GM18517 (cell line): ENCODE results near the gene SPATA20.

Source experiments
- ATAC-seq: cut with Tn5 transposase; IDR thresholded peaks from one replicate; pipeline ENCODE4 v1.9.1; 2021; ENCODE audit warnings: mild to moderate bottlenecking, moderate library complexity; ENCODE audit not compliant: unreplicated experiment

Gene SPATA20

DNA sequence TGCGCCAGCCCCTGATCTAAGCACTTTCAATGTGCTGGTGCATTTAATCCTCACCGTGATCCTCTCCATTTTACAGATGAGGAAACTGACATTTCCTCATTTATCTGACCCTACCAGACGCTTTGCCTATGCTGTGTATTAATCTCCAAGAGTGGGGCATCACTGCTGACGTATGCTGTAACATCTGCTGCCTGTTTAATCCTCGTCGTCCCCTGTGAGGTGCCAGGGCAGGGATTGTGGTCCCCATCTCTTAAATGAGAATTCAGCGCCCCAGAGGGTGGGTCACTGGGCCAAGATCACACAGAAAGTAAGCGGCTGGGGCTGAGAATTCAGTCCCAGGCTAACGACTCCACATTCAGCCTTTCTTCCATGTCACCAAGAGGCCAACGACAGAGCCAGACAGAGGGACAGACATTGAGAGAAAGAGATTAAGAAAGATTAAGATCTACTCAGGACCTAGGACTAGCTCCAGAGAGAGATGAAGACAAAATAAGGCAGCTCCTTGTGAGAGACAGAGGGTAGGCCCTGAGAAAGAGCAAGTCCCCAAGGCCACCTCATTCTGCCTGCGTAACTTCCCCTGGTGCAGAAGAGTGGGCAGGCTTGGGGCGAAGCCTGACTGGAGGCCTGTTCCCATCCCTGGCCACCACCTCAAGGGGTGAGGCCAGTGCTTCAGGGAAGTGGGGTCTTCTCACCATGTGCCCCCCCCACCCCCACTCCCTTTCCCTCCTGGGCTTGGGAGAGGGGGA is 27.1 kb downstream of the SPATA20 start:
- ATAC-seq = no peak

DNA sequence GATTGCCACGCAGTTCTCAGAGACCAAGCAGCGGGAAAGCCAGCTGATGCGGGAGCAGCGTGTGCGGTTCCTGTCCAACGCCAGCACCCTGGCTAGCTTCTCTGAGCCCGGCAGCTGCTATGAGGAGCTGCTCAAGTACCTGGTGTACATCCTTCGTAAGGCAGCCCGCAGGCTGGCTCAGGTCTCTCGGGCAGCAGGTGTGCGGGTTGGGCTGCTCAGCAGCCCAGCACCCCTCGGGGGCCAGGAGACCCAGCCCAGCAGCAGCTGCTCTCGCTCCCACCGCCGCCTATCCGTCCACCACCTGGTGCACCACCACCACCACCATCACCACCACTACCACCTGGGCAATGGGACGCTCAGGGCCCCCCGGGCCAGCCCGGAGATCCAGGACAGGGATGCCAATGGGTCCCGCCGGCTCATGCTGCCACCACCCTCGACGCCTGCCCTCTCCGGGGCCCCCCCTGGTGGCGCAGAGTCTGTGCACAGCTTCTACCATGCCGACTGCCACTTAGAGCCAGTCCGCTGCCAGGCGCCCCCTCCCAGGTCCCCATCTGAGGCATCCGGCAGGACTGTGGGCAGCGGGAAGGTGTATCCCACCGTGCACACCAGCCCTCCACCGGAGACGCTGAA is 28.7 kb downstream of the SPATA20 start:
- ATAC-seq = no peak

DNA sequence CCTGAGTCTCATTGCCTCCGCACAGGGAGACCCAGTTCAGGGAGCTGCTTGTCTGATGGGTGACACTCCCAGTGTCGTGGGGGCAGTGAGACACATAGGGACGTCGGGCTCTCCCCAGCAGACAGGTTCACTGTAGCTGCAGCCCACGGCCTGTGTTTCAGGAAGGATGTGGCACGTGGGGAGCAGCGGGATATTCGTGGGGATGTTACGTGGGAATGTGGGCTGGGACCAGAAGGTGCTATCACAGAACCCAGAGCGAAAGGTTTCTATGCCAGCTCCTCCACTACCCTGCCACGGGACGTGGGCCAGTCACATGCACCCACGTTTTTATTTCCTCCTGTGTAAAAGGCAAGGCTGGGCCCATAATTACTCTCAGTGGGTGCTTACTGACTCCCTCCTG is 29.9 kb downstream of the SPATA20 start:
- no peak for ATAC-seq

DNA sequence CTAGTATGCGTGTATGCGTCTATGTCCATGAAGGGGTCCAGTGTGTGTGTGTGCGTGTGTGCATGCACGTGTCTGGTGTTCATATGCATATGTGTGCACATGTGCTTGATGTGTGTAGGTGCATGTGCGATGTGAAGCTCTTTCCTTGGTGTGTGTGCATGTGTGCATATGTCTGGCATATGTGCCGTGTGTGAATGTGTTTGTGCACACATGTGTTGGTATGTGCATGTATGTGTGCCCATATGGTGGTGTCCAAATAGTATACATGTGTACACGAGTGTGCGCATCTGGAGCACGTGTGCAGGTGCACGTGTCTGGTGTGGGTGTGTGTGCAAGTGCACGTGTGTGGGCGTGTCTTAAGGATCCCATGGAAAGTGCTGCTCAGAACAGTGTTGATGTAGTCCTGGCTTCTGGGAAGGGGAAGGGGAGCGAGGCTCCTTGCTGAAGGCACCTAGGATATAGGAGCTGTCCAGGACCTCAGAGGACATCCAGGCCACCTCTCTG is 30.5 kb downstream of the SPATA20 start:
- no peak for ATAC-seq

DNA sequence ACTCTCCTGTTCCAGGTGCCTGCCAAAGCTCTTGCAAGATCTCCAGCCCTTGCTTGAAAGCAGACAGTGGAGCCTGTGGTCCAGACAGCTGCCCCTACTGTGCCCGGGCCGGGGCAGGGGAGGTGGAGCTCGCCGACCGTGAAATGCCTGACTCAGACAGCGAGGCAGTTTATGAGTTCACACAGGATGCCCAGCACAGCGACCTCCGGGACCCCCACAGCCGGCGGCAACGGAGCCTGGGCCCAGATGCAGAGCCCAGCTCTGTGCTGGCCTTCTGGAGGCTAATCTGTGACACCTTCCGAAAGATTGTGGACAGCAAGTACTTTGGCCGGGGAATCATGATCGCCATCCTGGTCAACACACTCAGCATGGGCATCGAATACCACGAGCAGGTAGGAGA is 31.2 kb downstream of the SPATA20 start:
- no peak for ATAC-seq

DNA sequence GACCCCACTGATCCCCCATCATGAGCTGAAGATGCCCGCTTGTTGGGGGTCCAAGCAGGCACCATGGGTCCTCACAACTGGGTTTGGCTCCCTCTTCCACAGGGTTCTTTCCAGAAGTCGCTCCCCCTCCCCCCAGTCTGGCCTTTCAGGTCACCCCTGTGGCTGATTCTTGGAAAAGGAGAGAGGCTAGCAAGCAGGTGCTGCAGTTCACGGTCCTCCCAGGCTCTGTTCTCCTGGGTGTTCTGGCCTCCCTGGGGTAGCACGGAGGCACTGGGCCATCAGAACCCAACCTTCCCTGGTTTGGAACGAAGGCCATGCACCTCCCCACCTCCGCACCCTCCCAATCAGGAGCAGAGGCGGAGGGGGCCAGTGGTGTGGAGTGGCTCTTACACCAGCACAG is 32.4 kb downstream of the SPATA20 start:
- no peak for ATAC-seq

DNA sequence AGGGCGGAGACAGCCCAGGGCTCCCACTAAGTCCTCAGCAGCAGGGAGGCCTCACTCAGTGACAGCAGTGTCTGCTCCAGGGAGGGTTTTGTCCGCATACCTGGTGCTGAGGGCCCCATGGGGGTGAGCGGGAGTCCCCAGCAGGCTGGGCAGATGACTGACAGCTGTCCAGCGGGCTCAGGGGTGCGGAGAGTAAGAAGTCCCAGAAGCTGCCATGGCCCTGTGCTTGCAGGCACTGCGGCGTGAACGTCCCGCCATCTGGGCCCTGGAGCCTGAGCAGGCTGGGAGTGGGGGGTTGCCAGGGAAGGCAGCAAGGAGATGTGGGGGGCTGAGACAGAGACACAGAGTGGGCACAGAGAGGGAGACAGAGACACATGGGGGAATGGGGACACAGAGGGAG is 33.7 kb downstream of the SPATA20 start:
- ATAC-seq = no peak

DNA sequence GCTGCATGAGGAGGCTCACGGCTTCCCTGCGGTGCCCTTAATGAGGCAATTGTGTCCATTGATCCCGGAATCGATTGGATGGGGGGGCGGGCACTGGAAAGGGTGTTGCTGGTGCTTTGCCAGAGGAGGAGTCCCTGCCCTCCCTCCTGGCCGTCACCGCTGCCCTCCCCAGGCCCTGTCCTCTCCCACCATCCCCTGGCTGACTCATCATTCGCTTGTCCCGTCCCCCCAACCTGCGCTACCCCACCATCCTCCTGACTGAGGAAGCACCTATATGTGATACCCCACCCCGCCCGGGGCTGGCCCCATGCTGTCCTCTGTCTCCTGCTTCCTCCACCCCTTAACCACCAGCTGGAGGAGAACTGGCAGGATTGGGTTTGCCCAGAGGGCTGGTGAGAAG is 34.3 kb downstream of the SPATA20 start:
- no peak for ATAC-seq

DNA sequence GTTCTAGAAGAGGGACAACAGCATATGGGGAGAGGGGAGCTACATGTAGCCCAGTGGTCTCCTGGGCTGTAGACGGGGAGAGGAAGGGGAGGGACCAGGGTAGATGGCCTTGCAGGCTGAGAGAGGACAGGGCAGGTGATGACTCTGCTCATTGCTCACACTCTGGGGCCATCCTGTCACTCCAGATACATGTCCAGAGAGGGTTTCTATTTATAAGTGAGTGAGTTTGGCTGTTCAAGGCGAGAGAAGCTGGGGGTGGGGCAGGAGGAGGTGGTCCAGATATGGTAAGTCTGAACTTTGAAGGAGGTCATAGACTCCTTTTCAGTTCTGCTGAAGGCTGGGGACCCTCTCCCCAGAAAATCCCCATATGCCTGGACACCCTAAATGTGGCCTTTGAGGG is 35.8 kb downstream of the SPATA20 start:
- ATAC-seq = no peak

DNA sequence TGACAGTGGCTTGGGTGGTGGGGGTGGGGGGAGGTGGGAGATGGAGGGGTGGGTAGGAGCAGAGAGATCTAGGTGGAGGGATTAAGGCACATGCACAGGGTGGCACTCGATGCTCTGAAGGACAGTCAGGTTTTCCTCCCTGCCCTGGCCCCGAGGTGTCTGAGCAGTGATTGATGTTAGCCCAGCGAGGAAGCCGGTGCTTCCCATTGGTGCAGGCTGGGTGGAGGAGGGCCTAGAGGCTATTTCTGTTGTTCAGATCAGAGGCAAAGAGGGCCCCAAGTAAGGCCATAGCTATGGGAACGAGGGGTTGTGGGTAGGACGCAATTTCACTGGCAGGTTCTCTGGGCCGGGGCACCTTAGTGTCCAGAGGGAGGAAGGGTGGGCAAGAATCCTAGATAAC is 36.7 kb downstream of the SPATA20 start:
- ATAC-seq = no peak

DNA sequence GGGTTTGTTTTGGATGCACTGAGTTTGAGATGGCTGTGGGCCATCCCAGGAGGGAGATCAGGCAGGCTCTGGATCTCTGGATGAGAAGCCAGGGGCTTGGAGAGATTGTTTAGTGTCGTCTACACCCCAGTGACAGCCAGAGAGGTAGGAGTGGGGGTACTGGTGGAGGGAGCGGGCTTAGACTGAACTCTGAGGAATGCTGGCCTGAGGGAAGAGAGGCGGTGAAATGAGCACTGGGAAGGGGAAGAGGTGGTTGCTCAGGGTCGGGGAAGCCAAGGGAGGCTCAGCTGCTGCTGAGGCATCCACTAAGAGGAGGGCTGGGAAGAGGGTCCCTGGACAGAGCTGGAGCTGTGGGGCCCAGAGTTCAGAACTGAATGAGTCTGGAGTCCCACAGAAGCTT is 37.1 kb downstream of the SPATA20 start:
- ATAC-seq = no peak

DNA sequence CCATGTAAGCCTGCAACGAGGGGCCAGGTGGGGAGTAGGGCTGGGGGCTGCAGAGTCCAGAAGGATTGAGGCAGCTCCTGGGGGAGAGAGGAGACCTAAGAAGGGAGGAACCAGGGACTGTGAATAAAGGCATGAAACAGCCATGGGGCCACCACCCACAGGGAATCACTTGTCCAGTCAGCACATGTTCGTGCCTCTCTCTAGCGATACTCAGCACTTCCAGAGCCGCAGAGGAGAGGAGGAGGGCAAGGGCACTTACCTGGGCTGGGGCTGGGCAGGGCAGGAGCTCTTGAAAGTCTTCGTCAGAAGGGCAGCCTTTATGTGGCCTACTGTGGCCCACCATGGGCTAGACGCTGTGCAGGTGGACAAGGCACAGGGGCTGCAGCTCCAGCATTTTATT is 37.8 kb downstream of the SPATA20 start:
- no peak for ATAC-seq

DNA sequence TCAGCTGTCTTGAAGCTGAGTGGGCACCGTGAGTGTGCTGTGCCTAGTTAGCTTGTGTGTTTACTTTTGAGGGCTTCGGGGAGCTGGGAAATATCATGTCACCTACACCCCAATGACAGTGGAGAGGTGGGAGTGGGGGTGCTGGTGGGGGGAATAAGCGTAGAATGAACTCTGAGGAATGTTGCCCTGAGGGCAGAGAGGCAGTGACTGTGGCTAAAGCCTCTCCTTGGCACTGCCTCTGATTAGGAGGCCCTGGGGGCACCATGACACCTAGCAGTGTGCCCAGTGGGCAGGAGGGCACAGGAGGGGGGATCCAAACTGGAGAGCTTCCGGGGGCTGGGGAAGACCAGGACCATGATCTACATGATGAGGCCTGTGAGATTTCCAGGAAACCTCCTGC is 38.4 kb downstream of the SPATA20 start:
- ATAC-seq = no peak

DNA sequence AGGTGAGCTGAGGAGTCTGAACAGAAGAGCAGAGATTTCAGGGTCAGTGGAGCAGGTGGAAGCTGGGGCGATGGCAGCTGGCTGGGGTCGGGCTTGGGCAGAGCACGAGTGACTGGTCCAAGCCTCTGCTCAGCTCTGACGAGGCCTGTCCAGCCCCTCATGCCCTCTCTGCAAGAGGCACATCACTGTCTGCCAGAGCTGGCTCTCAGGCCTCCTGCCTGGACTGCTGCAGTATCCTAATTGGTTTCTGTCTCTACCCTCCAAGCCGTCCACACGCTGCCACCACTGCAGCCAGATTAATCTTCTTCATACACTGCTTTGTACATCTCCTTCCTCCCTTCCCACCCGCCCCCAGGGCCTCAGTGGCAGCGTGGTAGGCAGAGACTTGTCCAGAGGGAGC is 38.9 kb downstream of the SPATA20 start:
- no peak for ATAC-seq

DNA sequence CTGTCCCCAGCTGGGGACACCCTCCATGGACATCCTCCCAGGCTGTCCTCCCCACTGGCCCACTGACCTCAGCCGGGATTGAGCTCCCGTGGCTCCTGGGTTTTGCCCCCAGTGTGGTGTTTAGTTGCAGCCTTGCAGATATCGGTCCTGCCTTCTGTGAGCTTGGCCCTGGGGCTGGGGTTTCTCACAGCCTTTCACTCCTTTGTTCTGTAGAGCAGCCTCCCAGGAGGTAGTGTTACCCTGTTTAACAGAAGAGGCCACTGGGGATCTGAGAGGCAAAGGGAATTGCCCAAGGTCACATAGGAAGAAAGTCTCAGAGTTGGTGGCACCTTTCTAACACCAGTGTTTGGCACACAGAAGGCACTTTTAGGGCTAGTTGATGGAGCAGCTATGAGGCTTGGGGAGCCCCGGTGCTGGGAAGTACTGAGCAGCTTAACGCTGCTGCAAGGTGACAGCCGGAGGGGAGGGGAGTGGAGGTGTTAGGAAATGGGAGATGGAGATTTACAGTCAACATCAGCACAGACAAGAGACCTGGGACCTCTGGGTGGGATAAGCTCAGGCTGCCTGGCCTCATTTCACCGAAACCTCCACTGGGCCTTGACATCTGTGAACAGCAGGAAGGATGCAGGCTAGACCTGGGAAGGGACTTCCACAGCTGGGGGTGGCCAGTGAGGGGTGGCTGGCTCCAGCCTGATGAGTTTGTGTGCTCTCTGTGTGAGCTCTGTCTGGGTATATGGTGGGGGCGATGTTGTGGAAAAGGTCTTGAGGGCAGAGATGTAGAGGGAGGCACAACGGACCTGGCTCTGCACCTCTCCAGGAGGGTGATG is 39.7 kb downstream of the SPATA20 start:
- ATAC-seq = no peak

DNA sequence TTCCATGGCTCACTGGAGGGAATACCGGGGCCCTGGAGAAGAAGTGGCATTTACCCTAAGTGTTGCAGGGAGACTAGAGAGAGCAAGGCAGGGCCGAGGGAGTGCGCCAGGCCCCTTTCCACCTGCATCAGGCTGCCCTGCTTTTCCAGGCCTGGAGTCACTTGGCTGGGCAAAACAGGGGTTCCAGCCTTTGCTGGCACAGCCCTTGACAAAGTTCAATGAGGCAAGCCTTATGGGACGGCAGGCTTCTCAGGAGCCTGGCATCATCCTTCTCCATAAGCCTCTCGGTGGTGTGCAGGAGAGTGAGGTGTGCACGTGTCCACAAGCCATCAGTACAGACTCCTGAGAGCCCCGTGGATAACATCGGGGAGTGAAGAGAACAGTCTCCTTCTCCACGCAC is 40.6 kb downstream of the SPATA20 start:
- no peak for ATAC-seq

DNA sequence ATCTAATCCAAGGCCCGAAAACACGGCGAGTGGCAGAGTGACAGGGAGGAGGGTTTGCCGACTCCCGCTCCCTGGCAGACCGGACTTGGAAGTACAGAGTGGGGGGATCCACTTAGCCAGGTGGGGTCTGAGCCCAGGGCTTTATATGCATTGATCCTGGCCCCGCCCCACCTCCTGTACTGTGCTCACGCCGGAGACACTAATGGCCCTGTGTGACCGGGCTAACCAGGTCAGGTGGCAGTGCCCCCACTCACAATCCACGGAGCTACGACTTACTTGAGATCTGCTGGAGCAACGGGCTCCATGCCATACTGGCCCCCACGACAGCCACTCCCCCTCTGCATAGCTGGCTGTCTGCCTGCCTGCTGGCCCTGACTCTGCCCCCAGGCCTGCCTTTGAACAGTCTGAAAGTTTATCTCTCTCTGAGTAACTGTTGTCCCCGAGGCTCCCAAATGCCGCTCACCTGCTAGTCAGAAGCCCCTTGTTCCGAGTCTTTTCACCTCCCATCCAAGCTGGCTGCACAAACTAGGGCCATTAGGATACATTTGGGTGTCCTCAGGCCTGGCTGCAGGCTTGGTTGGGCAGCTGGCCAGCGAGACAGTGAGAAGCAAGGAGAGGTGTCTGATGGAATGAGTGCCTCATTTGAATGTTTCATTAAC is 41.5 kb downstream of the SPATA20 start:
- no peak for ATAC-seq

DNA sequence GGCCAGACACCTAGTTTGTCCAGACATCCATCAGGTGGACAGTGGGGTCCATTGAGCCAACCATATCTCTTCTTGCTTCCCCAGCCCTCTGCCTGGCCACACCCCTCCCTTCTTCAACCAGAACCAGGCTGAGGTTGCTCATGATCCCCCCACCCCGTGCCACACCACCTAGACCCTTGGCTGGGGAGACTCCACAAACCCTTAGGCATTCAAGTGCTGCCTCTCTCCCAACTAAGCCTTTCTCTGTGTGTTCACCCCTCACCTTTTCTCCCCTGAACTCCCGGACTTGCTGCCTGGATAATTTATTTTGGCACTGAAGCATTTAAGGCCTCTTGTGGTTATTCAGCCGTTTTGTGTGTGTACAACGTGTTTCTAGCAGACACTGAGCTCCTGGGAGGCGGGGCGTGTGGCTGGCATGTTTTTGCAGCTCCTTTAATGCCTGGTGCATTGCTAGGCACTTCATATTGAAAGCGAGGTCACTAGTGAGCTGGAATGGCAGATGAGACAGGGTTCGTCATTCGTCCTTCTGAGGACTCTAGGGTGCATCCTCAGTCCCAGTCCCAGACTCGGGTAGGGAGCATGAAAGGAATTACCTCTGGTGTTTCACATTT is 42.2 kb downstream of the SPATA20 start:
- no peak for ATAC-seq

DNA sequence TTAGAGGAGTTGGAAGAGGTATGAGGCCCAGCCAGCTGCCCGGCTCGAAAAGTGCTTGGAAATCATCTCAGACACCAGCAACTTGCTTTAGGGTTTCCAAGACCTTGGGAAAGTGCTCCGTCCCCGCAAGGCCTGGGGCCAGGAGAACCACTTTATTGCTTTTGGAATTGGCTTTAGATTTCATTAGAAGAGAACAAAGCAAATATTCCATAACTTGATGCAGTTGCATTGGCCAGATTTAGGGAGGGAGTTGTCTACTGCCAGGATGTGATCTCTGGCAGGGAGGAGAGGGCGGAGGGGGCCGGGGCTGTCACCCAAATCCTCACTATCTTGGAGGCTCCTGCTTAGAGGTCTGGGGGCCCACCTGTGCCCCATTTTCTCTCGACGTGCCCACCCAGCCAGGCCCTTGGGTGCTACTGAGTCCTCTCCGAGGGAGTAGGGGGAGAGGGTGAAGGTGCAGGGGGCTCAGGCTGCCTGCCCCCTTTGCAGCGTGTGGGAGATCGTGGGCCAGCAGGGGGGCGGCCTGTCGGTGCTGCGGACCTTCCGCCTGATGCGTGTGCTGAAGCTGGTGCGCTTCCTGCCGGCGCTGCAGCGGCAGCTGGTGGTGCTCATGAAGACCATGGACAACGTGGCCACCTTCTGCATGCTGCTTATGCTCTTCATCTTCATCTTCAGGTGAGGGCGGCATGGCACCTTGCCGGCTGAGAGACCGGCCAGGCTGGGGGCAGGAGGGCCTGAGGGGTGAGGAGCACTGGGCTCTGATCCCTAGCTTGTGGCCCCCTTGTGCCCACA is 44.2 kb downstream of the SPATA20 start:
- no peak for ATAC-seq

DNA sequence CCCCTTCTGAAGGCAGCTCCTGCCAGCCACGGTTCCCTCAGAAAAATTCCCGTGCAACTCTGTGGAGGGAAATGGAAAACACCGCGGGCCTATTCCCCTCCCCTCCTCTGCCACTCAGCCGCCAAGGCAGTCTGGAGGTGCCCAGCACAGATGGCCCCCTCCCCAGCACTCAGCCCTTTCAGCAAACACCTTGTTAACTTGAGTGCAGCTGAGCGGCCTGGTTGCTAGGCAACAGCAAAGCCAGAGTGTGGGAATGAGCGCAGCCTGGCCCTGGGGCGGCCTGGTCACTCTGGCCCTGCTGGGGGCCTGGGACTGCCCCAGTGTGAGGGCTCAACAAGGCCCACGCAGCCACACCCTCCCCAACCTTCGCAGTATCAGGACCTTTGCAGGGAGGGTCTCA is 46.3 kb downstream of the SPATA20 start:
- no peak for ATAC-seq
